ENCODE measurements around the gene DGUOK.

The DGUOK gene

GRCh38 chr2:73985308-73986084 lies 58.8 kb downstream of the DGUOK start:
- Histone ChIP-seq H3K9ac (ENCODE audit: low read length) (peak overlapping the region; percentile 68), H3K4me2 (ENCODE audit: low read length) (peak overlapping the region; percentile 80), H3K36me3 (ENCODE audit: insufficient read depth, low read length) (peaks cover 36% of the 10 kb centered on the region), H4K20me1 (ENCODE audit: insufficient read depth, low read length) (no peaks in the 10 kb centered on the region), H2AFZ (ENCODE audit: low read length) (no peak overlapping the region), H3K27me3 (ENCODE audit: insufficient read depth, low read length) (no peaks in the 10 kb centered on the region), H3K79me2 (ENCODE audit: insufficient read depth, low read length) (no peaks in the 10 kb centered on the region), H3F3A (ENCODE audit: insufficient read depth, low read length) (peaks cover 6% of the 10 kb centered on the region), H3K4me3 (ENCODE audit: low read depth, low read length, poor library complexity, severe bottlenecking) (peak overlapping the region; percentile 67), H3K4me1 (ENCODE audit: insufficient read depth, low read length, severe bottlenecking) (peaks cover 64% of the 10 kb centered on the region), H3K27ac (ENCODE audit: low read depth, low read length, poor library complexity, severe bottlenecking) (peak overlapping the region; percentile 21), H3K9me3 (ENCODE audit: low read length) (no peaks in the 10 kb centered on the region), H3K9me2 (ENCODE audit: low read depth, low read length) (no peaks in the 10 kb centered on the region)
- no peak for TF ChIP-seq CTCF (IDR thresholded peaks at IDR 0.05; ENCODE audit: low read length)
- no peak for TF ChIP-seq EZH2 (IDR thresholded peaks at IDR 0.05; ENCODE audit: borderline replicate concordance, low read length)

GRCh38 chr2:73986085-73986681 lies 59.5 kb downstream of the DGUOK start:
- Histone ChIP-seq H3K36me3 (ENCODE audit: insufficient read depth, low read length) (peaks cover 41% of the 10 kb centered on the region), H2AFZ (ENCODE audit: low read length) (no peak overlapping the region)

More at GRCh38 chr2:73986085-73986681, 59.5 kb downstream of the DGUOK start:
- Histone ChIP-seq H3K9me3 (ENCODE audit: low read length) (no peaks in the 10 kb centered on the region), H4K20me1 (ENCODE audit: insufficient read depth, low read length) (no peaks in the 10 kb centered on the region), H3K4me3 (ENCODE audit: low read depth, low read length, poor library complexity, severe bottlenecking) (peak overlapping the region; percentile 67), H3F3A (ENCODE audit: insufficient read depth, low read length) (peaks cover 6% of the 10 kb centered on the region), H3K79me2 (ENCODE audit: insufficient read depth, low read length) (no peaks in the 10 kb centered on the region), H3K27me3 (ENCODE audit: insufficient read depth, low read length) (no peaks in the 10 kb centered on the region), H3K4me2 (ENCODE audit: low read length) (peak overlapping the region; percentile 80), H3K9me2 (ENCODE audit: low read depth, low read length) (no peaks in the 10 kb centered on the region), H3K4me1 (ENCODE audit: insufficient read depth, low read length, severe bottlenecking) (peaks cover 57% of the 10 kb centered on the region), H3K27ac (ENCODE audit: low read depth, low read length, poor library complexity, severe bottlenecking) (peak overlapping the region; percentile 21), H3K9ac (ENCODE audit: low read length) (peak overlapping the region; percentile 68)
- TF ChIP-seq CTCF (IDR thresholded peaks at IDR 0.05; ENCODE audit: low read length) (no peak), EZH2 (IDR thresholded peaks at IDR 0.05; ENCODE audit: borderline replicate concordance, low read length) (no peak)

Data from OCI-LY1 (cell line).